T follicular helper cell (primary cell): ENCODE measurements around the gene TBC1D10A.

Source experiments
- DNase-seq: peaks from one replicate; pipeline ENCODE4 v3.0.0-alpha.2; 2020; ENCODE audit warnings: low read depth

The TBC1D10A gene

DNA sequence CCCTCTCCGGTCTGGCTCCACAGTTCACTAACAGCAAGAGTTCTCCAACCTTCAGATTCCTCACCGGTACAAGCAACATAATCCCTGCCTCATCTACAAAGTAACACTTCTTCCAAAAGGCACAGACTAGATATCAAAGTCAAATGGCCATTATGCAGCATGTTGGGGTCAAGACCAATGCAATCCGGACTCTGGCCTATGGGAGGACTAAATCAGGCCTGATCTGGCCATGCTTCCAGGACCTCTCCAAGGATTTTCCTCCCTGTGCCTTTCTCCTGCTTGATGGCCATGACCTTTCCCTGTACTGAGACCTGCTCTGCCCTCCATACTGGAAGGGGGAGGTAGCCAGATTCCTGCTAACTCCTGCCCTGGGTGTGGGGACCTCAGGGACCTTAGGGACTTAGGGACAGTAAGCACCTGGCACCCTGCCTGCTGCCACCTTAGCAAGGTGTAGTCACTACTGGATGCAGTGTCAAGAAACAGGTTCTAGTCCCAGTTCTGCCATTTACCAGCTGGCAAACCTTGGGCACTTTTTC is 6.7 kb downstream of the TBC1D10A start:
- DNase-seq: no peak

DNA sequence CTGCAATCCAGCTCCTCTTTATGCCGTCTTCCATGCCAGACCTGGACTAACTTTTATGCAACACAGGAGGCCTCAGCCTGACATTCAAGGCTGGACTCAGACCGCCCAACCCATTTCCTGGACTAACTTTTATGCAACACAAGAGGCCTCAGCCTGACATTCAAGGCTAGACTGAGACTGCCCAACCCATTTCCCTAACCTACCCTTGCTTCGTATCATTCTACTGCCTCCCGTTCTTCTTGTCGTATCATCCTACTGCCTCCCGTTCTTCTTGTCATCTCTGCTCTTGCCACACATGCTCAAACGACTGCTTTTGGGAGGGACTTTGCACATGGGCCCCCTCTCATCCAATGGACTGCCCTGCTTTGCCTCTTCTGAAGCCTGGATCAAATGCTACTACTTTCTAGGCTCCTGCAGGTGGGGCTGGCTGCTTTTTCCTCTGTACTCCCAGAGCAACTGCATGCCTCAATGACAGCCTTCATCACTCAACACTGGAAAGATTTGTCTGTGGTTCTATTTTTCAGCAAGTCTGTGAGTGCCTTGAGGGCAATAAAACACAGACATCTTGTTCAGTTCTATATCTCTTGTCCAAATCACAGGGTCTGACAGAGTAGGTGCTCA is 7.8 kb downstream of the TBC1D10A start:
- no peak for DNase-seq

GRCh38 chr22:30317778-30318177 is 9.0 kb downstream of the TBC1D10A start:
- no peak for DNase-seq

DNA sequence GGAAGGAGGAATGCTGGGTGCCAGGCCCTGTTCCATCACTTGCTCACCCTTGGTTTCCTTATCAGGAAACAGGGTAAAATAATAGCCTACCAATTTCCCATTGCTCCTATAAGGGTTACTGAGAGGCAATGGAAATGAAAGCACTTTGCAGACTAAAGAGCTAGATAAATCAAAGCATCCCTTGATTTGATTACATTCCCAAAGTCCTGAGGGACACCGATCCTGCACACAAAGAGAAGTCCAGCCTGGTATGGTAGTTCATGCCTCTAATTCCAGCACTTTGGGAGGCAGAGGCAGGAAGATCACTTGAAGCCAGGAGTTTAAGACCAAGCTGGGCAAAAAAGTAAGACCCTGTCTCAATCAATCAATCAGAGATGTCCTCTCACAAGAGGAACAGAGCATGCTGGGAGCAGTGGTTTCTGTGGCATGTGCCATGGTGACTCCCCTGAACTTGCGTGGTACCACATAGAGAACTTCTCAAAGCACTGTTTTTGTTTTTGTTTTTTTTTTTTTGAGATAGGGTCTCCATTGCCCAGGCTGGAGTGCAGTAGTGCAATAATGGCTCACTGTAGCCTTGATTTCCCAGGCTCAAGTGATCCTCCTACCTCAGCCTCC is 10.7 kb downstream of the TBC1D10A start:
- no peak for DNase-seq

GRCh38 chr22:30314915-30315314 is 11.8 kb downstream of the TBC1D10A start:
- DNase-seq: peak; percentile 34

- DNase-seq: no peak
These were observed 13.0 kb downstream of the TBC1D10A start for GRCh38 chr22:30313527-30314363.

- DNase-seq: no peak
These were observed 14.7 kb downstream of the TBC1D10A start for GRCh38 chr22:30312053-30312452.

DNA sequence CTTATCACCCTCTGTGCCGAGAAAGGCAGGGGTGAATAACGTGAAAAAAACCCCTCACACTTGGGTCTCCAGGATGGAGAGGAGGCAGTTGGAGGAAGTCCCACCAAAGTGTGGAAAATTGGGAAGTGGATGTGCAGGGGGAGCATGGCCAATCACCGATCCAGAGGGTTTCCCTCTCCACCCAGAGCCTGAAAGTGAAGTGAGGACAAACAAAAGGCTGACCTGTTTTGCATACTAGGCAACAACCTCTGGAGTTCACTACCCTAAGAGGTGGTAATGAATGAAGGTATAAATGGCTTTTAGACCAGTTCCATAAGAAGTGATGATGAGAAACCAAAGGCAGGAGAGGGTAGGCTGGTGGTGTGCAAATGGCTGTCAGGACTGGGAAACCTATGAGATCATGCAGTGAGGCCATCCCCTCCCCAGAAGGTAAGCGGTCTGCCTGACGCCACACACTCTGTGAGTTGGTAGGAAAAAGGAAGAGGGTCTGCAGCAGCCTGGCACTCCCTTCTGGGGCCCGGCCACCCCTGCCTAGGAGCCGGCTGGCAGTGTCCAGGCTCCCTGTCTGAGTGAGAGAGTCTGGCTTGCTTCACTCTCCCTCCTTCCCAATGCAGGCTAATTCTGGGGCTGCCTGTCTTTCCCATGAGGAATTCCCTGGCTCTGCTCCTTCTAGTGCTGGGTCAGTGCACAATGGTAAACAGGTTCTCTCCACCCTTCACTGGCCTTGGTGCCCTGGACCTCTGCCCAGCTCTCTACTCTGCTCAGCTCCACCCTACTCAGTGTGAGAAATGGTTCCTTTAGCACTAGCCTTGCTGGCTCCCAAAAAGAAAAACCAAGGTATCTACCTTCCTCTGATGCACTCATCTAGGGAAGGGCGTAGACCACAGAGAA is 15.6 kb downstream of the TBC1D10A start:
- no peak for DNase-seq

DNA sequence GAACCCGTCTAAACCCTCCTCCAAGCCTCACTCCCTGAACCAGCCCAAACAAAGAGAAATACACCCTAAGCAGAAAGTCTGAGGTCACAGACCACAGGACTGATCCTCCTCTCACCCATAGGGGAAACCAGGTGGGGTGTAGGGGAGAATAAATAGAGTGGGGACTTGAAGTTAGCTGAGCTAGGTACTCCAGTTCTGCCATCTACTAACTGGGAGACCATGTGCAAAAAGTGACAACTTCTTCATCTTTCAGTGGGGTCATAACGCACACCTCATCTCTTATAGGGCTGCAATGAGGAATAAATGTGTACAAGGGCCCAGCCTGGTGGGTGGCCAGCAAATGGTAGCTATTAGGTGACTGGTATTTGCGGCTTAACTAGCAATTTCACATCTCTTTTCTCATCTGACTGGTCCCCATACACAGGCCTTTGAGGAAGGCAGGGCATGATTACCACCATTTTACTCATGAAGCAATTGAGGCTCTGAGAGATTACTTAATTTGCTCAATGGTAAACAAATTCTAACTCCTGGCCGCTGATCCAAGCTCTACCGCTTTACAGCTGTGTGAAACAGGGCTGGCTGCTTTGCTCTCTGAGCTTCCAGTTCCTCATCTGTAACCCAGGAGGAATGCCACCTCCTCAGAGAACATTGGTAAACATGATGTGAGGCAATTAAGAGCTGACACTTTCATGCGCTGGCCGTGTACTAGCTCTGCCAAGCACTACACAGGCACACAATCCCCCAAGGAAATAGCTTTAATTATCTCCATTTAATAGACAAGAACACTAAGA is 16.6 kb downstream of the TBC1D10A start:
- DNase-seq: no peak

DNA sequence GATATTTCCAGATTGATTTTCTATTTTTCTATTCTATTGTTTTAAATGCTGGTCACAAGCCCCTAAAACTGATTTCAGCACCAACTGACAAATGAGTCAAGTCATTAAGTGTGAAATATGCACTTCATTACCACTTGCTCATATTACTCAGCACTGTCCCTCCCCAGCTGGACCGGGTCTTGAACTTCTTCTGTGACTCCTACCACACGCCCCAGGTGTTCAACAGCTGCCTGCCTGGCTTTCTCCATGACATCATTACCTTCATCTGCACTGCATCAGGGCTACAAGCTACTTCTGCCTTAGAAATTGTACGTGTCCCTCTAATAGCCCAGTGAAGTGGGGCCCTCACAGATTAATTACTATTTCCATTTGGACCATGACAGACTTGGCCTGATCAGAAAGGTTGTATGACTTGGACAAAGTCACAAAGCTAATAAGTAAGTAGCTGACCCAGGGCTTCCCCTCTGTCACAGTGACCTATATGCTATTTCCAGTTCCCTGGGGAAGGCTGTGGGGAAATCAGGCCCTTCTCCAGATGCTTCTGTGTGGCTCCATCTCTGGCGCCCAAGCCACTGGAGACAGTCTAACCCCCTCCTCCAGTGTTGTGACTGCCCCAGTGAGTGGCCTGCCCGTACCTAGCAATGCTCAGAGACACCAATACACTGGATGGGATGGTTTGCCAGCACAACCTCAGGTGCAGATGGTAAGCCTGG is 18.1 kb downstream of the TBC1D10A start:
- peak; percentile 25 for DNase-seq

DNA sequence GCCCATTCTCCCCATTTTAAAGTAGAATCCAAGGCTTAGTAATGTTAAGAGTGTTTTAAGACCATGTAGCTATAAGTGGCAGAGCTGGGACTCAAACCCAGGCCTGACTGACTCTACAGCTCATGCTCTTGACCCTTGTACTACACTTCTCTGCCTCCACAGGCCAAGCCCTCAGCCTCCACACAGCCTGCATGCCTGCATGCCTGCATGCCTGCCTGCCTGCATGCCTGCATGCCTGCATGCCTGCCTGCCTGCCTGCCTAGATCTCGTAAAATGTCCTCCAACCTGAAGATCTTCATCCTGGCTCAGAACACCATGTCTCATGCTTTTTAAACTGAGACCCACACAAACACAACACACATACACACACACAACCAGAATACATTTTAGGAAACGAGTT is 18.6 kb downstream of the TBC1D10A start:
- DNase-seq: no peak

GRCh38 chr22:30307041-30307574 is 19.6 kb downstream of the TBC1D10A start:
- no peak for DNase-seq

DNA sequence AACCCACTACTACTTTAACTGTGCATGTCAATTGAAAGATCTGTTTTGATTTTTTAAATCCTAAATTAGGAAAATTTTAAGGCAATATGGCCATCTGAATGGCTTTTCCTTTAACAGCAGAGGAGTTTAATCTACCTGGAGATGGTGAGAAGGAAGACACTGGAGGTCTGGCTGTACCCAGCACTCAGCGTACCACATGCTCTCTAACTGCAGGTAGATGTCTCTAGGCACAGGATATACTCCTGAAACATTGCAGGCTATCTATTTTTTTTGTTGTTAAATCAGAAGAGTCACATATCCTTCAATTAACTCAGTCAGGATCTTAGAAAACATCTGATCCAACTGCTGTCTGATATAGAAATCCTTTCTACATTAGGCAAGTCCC is 20.1 kb downstream of the TBC1D10A start:
- DNase-seq: no peak

GRCh38 chr22:30305906-30306626 is 20.7 kb downstream of the TBC1D10A start:
- peak; percentile 20 for DNase-seq

DNA sequence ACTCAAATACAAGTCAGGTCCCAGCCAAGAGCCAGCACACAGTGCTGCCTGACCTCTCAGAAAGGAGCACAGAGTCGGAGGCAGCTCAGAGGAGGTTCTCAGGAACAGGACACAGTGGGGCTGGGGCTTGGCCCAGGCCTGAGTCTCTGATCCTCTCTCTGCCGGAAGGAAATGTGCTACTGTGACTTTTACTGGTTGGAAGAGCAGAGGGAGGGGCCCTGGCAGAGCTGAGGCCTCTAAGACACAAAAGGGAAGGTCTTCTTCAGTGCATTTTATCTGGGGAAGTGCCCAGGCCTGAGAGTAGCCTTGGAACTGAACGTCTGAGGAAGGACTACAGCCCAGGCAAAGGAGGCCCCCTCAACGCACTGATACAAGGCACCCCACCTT is 21.2 kb downstream of the TBC1D10A start:
- peak; percentile 33 for DNase-seq

DNA sequence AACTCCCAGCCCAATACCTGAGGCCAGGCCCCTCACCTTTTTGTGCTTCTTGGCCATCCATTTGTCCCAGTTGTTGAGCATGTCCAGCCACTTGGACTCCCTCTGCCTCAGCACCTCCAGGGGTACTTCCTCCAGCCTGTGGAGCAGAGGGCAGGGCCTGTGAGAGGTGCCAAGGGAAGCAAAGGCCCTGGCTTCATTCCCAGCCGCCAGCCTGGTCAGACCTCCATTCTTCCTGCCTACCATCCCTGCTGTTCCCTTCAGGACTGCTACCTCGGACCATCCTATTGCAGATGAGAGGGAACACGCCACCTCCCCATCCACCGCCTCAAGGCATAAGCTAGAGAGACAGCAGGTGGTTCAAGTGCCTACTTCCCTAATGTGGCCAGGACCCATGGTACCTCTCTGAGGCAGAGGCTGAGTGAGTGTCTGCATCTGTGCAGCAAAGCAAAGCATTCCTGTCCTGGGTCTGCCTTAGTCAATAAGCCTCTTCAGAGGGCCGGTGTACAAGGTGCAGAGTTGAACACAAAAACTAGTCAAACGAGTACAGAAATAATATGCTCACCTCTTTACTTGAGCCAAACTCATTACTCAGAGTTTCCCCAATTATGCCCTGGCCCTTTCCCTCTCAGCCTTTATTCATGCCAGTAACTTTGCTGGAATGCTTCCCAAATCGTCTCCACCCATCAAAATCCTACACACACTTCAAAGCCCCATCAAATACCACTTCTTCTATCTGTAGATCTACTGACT is 22.1 kb downstream of the TBC1D10A start:
- DNase-seq: no peak

GRCh38 chr22:30302810-30303138 is 24.0 kb downstream of the TBC1D10A start:
- no peak for DNase-seq

GRCh38 chr22:30301995-30302809 is 24.5 kb downstream of the TBC1D10A start:
- no peak for DNase-seq
